ENCODE measurements around the gene PADI6.

Gene PADI6

DNA sequence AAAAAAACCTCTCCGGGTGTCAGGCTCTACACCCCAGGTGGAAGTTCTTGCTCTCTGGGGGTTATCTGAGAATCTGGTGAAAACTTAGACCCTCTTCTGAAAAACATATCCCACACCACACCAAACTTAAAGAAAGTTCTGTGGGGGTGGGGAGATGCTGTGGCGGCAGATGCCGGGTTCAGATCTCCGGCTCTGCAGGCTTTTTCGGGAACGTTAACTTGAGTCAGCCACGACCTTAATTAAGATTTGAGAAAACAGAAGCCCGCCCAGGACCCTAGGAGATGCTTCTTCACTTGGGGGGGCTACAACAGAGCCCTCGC, 65.2 kb downstream of the PADI6 start:
- DNase-seq = no peak

DNA sequence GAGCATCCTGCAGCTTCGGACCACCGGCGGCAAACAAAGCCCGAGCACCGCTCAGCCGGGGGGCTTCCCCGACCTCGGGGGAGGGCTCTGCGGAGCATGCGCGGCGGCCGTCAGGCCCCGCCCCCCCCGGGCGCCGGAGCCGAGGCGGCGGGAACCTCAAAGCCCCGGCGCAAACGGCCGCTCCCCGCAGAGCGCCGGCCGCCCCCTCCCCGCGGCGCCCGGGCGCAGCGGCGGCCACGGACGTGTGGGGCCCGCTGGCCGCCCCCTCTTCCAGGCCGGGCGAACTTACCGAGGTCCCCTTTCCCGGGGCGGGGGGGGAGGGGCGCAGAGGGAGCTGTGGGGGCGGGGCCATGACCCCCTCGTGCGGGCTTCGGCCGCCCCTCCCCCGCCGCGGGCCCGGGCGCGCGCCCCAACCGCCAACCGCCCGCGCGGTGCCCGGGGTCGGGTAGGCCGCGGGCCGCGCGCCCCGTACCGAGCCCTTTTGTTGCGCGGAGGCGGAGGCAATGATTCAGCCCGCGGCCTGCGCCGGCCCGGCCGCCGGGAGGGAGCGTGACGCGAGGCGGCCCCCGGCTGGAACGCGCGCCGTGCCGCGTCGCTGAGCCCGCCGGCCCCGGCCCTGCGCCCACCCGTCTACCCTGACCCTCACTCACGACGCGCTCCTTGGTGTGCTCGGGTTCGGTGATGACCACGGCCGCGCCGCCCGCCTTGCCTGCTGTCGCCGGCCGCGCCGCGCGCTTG, 65.8 kb downstream of the PADI6 start:
- peak; percentile 58 for DNase-seq

DNA sequence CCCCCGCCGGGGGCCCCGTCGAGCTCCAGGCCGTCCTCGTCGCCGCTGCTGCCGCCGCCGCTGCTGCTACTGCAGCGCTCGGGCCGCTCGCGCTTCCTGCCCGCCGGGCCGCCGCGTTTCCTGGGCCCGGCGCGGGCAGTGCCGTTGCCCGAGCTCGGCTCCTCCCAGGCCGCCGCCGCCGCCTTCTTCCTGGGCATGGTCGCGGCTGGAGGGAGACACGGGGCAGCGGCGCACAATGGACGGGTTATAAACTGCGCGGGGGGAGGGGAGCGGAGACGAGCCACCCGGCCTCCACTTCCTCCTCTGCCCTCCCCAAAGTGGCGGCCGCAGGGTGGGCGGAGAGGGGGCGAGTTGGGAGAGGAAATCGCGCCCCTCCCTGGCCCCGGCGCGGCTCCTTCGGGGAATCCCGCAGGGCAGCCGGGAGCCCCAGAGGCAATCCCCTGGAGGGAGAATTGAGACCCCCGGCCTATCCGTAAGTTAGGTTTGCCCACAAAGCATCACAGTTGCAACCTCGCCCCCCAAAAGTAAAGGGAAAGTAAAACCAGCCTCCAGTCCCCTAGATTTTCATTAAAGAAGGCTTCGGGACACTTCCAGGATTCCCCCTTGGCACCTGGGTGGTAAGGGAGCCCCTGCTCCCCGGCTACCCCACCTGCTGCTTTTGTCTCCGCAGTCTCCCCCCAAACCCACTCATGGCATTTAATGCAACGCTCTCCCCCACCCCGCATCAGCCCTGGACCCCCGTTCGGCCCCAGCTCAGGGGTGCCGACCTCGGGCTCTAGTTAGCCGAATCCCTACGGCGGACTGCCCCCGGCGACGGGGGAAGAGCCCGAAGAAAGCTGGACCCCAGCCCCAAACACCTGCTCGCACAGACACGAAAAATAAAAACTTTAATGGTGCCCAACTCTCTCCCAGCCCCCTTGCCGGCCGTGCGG, 66.6 kb downstream of the PADI6 start:
- DNase-seq = peak; percentile 69

DNA sequence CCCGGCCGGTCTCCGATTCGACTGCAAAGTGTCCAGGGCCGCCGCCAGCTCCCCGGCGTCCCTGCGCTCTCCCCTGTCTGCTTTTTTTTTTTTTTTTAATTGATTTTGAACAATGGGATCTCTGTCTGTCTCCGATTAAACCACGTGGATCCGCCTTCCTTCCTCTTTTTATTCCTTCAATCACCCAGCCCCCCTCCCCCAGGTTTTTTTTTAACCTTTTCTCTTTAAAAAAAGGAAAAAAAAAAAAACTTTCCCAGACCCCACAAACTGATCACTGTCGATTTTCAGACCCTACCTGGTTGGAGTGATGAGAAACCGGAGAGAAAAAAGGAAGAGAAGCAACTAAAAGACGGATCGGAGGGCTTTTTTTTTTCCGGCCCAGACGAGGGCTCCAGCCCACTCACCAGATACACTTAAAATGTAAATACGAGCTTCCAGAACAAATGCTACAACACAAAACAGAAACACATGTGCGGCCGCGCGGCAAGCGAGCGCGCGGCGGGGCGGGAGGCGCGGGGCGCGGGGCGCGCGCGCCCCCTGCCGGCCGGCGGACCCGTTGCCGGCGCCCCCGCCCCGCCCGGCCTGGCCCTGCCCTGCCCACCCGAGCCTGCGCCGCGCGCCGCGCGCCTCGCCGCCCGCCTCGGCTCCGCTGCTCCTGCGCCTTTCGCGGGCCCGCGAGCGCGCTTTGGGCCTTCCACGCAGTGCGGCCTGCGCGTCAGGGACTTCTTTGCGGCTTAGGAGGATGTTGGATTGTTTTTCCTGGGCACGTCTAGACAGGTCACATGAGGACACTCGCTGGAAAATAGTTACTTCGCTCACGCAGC, 67.5 kb downstream of the PADI6 start, which contains the start of gene RCC2:
TSS of gene RCC2 (minus strand) at position 428 of the 824 bp plus-strand sequence. CDS start 1,163 bp downstream, outside the sequence.
- DNase-seq = peak; percentile 83

DNA sequence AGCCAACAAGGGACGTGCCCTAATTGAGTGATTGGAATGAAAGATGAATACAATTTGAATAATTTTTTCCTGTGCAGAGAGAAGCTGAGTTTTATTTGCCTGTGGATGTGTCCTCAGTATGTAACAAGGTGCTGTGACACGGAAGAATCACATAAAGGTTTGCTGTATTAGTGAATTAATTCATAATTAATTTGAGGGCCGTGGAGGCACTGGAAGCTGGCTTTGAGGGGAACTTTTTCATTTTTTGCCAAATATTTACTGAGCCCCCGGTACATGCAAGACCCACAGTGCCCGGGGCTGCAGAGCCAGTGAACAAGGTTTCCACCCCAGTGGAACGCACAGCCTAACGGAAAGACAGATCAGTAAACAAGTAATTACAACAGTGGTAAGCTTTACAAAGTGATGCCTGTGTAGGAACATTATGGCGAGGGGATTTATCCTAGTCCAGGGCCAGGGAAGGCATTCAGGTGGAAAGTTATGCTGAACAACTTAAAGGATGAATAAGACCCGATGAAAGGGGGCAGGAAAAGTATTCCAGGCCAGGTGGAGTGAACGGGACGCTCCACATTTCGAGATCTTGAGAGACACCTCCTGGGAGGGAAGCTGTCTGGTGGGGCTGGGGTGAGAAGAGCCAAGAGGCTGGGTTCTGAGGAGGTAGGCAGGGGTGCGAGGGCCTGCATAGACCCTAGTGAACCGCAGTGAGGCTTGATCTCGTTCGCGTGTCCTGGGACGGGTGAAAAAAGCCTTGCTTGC, 68.3 kb downstream of the PADI6 start:
- no peak for DNase-seq

DNA sequence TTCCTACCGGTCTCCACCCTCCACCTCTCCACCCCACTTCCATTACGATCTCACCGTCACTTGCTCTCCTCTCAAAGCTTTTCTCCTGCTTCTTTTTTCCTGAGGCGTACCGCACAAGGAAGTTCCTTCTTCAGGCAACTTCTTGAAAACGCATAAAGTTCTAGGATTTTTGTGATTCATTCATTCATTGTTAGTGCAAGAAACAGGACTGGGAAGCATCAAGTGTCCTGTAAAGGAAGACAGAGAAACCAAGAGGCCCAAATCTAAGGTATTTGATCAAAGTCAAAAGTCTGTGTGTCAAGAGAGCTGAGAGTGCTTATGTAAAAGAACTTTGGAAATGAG, 68.8 kb downstream of the PADI6 start:
- no peak for DNase-seq

DNA sequence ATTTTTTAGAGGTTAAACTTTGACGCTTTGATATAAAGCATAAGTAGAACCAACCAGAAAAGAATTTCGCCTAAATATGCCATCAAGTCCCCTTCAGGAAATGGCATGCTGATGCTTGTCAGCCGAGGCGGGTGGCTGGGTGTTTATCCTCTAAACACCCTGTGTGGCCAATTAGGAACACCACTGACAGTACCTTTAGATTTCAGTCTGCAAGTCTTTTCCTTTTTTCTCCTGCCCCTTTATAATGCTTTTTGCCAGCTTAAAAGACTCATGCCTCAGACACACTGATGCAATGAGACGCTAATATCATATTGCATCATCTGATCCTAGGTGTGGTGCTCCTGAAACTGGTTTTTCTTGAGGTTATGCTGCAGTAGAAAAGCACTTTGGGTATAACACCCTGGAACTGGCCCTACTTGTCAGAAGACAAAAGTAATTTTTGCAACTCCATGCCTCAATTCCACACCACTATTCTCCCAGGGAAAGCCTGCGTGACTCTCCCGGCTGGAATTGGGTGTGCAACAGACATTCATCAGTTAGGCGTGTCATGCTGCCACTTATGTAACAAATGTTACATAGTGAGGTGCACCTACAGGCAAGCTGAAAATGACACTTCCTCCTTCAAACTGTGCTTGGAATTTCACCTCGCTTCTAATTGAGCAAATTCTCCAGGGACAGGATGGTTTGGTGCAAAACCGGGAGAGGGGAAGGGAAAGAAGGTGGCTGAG, 69.4 kb downstream of the PADI6 start:
- DNase-seq = peak; percentile 70

DNA sequence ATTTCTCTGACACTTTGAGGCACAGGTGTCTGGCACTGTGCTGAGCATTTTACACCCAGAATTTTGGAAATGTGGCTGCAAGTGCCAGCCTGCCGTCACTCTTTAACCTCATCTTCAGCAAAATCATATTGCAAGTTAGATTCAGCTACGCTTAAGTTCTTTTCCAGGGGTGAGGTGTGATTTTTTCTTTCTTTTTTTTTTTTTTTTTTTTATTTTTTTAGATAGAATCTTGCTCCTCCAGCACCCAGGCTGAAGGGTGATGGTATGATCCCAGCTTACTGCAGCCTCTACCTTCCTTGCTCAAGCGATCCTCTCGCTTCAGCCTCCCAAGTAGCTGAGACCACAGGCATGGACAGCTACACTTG, 70.0 kb downstream of the PADI6 start:
- DNase-seq = no peak

DNA sequence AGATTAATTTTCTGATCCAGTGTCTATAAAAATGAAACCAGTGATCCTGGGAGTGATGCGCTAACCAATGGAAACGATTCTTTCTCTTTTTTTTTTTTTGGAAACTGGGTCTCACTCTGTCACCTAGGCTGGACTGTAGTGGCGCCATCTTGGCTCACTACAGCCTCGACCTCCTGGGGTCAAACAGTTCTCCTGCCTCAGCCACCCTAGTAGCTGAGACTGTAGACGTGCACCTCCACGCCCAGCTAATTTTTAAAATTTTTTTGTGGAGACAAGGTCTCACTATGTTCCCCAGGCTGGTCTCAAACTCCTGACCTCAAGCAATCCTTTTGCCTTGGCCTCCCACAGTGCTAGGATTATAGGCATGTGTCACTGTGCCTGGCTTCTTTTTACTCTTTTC, 70.8 kb downstream of the PADI6 start:
- no peak for DNase-seq

DNA sequence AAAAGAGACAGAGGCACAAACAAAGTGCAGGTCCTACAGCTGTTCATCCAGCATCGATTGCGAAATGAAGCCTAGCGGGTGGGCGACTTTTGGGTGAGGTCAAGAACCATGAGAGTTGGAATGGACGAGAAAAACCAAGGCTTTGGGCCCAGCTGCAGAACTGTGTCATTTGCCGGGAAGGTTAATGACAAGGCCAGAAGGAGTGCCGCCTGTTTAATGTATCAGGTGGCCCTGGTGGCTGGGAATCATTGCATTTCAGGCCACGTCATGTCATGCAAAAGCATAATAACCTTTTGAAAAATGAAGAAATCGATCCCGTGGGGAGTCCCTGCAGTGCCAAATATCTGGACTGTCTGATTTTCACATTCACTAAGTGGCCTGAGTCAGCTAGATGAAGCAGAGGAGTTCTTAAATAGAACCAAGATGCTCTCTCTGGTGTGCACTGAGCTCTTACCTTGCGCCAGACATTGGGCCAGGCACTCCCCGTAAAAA, 75.6 kb downstream of the PADI6 start:
- DNase-seq = no peak

All from fibroblast of skin of right biceps (primary cell).